H1 (cell line): ENCODE data around the gene TBC1D17. TPM values are rescaled to one million over a fixed set of nuclear protein-coding genes. Genes with fewer than 3 reads are reported as not detected.

ENCODE experiments used
- CTCF ChIA-PET: fragments of 300-600 bp; sonication (Branson Sonifier 250); formaldehyde crosslinking; loops from one replicate; lab custom pipeline; 2021; ENCODE audit not compliant: partially characterized antibody; lab: Charles Lee
- POLR2A ChIA-PET: fragments of 300-600 bp; sonication (Branson Sonifier 250); formaldehyde crosslinking; loops from one replicate; lab custom pipeline; 2021; ENCODE audit warnings: inconsistent platforms; ENCODE audit not compliant: partially characterized antibody; lab: Charles Lee
- DNase-seq, 2 experiments: peaks; one replicate each; pipeline versions ENCODE4 v3.0.0 to v3.0.0-alpha.2; 2010 to 2022; ENCODE audit warnings: low spot score in 2 of 2, low read depth in 1 of 2, mixed read lengths in 1 of 2
- FAIRE-seq: peaks from 2 replicates; lab custom pipeline; 2011; peaks lifted over from hg19 to GRCh38; lab: Jason Lieb, UNC
- H2AFZ ChIP-seq: 2 replicates; pipeline ENCODE4 v1.8.1; 2012; ENCODE audit warnings: low read length, inconsistent platforms
- H2AK5ac ChIP-seq: 2 replicates; pipeline ENCODE4 v1.6.1; 2013; ENCODE audit warnings: low read depth, low read length
- H2BK120ac ChIP-seq: replicated peaks from 2 replicates; pipeline ENCODE3; 2013; ENCODE audit warnings: low read depth, low read length, inconsistent platforms
- H2BK12ac ChIP-seq: 2 replicates; pipeline ENCODE4 v1.6.1; 2013; ENCODE audit warnings: low read depth, low read length
- H2BK15ac ChIP-seq: 2 replicates; pipeline ENCODE4 v1.6.1; 2013; ENCODE audit warnings: low read length
- H2BK20ac ChIP-seq: 2 replicates; pipeline ENCODE4 v1.6.1; 2013; ENCODE audit warnings: low read length
- H2BK5ac ChIP-seq: 2 replicates; pipeline ENCODE4 v1.6.1; 2013; ENCODE audit warnings: low read depth, low read length
- H3K14ac ChIP-seq: 2 replicates; pipeline ENCODE4 v1.6.1; 2013; ENCODE audit warnings: inconsistent platforms; ENCODE audit not compliant: insufficient read length
- H3K18ac ChIP-seq: 2 replicates; pipeline ENCODE4 v1.6.1; 2013; ENCODE audit warnings: low read length; ENCODE audit errors: extremely low read depth
- H3K23ac ChIP-seq: 2 replicates; pipeline ENCODE4 v1.6.1; 2013; ENCODE audit warnings: inconsistent platforms; ENCODE audit not compliant: insufficient read length
- H3K23me2 ChIP-seq: 2 replicates; pipeline ENCODE4 v1.6.1; 2013; ENCODE audit warnings: low read depth, low read length
- H3K27ac ChIP-seq: 2 replicates; pipeline ENCODE4 v1.6.1; 2011; ENCODE audit warnings: low read depth, low read length, inconsistent platforms
- H3K27me3 ChIP-seq, 4 experiments: replicated peaks in 1 of 4; 1 replicate in 1 of 4; 2 replicates in 3 of 4; pipeline versions ENCODE4 v1.6.1 to v1.8.1; 2011 to 2013; ENCODE audit warnings: low read length in 3 of 4, mild to moderate bottlenecking in 3 of 4, inconsistent platforms in 2 of 4, mixed read lengths in 2 of 4, moderate library complexity in 1 of 4; ENCODE audit not compliant: control insufficient read depth in 3 of 4, insufficient read depth in 3 of 4; ENCODE audit errors: extremely low read depth in 1 of 4
- H3K36me3 ChIP-seq, 4 experiments: 2 replicates each; pipeline versions ENCODE4 v1.6.1 to v1.8.1; 2011 to 2013; ENCODE audit warnings: mild to moderate bottlenecking in 4 of 4, low read length in 3 of 4, moderate library complexity in 2 of 4, control low read depth in 1 of 4, inconsistent platforms in 1 of 4; ENCODE audit not compliant: insufficient read depth in 4 of 4, control insufficient read depth in 2 of 4
- H3K4ac ChIP-seq: replicated peaks from 2 replicates; pipeline ENCODE3; 2013; ENCODE audit warnings: low read length, low read depth, mixed read lengths, inconsistent platforms; ENCODE audit not compliant: insufficient read length
- H3K4me1 ChIP-seq, 4 experiments: replicated peaks in 1 of 4; 1 replicate in 1 of 4; 2 replicates in 3 of 4; pipeline versions ENCODE4 v1.6.1 to v1.8.1; 2011 to 2013; ENCODE audit warnings: low read length in 3 of 4, inconsistent platforms in 2 of 4, mixed read lengths in 1 of 4; ENCODE audit not compliant: insufficient read depth in 4 of 4, control insufficient read depth in 3 of 4
- H3K4me2 ChIP-seq, 2 experiments: 2 replicates each; pipeline versions ENCODE4 v1.6.1 to v1.8.1; 2011 to 2013; ENCODE audit warnings: low read depth in 2 of 2, low read length in 2 of 2, control low read depth in 1 of 2, inconsistent platforms in 1 of 2, mild to moderate bottlenecking in 1 of 2; ENCODE audit not compliant: insufficient read depth in 1 of 2
- H3K4me3 ChIP-seq, 4 experiments: fragments of 200-600, 300-600 bp in 1 of 4; sonication (generic), shearing (Covaris generic), sonication (Bioruptor Twin) in 1 of 4; 2 replicates each; pipeline versions ENCODE4 v1.5.1 to v1.8.1; 2011 to 2016; ENCODE audit warnings: low read length in 4 of 4, low read depth in 3 of 4, control low read depth in 2 of 4, inconsistent platforms in 2 of 4, mild to moderate bottlenecking in 2 of 4, mixed read lengths in 1 of 4, moderate library complexity in 1 of 4; ENCODE audit not compliant: insufficient read depth in 2 of 4; ENCODE audit errors: extremely low read depth in 1 of 4
- H3K56ac ChIP-seq: replicated peaks from 2 replicates; pipeline ENCODE3; 2013; ENCODE audit warnings: low read depth, mild to moderate bottlenecking, mixed read lengths, low read length, inconsistent platforms; ENCODE audit not compliant: insufficient read length
- H3K79me1 ChIP-seq: 2 replicates; pipeline ENCODE4 v1.6.1; 2013; ENCODE audit warnings: low read depth, low read length, control low read depth
- H3K79me2 ChIP-seq, 2 experiments: 2 replicates each; pipeline versions ENCODE4 v1.6.1 to v1.8.1; 2012 to 2013; ENCODE audit warnings: low read length in 2 of 2, mild to moderate bottlenecking in 2 of 2, inconsistent platforms in 1 of 2; ENCODE audit not compliant: insufficient read depth in 2 of 2, control insufficient read depth in 1 of 2
- H3K9ac ChIP-seq, 4 experiments: replicated peaks in 1 of 4; 1 replicate in 1 of 4; 2 replicates in 3 of 4; pipeline versions ENCODE4 v1.6.1 to v1.8.1; 2011 to 2013; ENCODE audit warnings: low read depth in 3 of 4, low read length in 3 of 4, control low read depth in 2 of 4, mild to moderate bottlenecking in 2 of 4, moderate library complexity in 2 of 4, inconsistent platforms in 1 of 4; ENCODE audit errors: extremely low read depth in 1 of 4
- H3K9me3 ChIP-seq, 2 experiments: 2 replicates each; pipeline versions ENCODE4 v1.6.1 to v1.8.1; 2012 to 2013; ENCODE audit warnings: mild to moderate bottlenecking in 2 of 2, moderate library complexity in 2 of 2, control low read depth in 1 of 2, inconsistent platforms in 1 of 2, low read depth in 1 of 2, low read length in 1 of 2, mixed read lengths in 1 of 2; ENCODE audit not compliant: insufficient read depth in 2 of 2
- H4K20me1 ChIP-seq, 2 experiments: replicated peaks in 1 of 2; 2 replicates each; pipeline versions ENCODE3 to v1.8.1; 2011 to 2013; ENCODE audit warnings: inconsistent platforms in 2 of 2, low read length in 2 of 2, mild to moderate bottlenecking in 1 of 2; ENCODE audit not compliant: insufficient read depth in 2 of 2, control insufficient read depth in 1 of 2
- H4K5ac ChIP-seq: 2 replicates; pipeline ENCODE4 v1.6.1; 2013; ENCODE audit warnings: low read length, low read depth, mixed read lengths, inconsistent platforms; ENCODE audit not compliant: insufficient read length
- H4K8ac ChIP-seq: 2 replicates; pipeline ENCODE4 v1.8.0; 2013; ENCODE audit warnings: mild to moderate bottlenecking, moderate library complexity, low read length, inconsistent platforms; ENCODE audit not compliant: insufficient read depth; ENCODE audit errors: extremely low read depth
- H4K91ac ChIP-seq: replicated peaks from 2 replicates; pipeline ENCODE3; 2013; ENCODE audit warnings: low read length, mixed read lengths, inconsistent platforms; ENCODE audit not compliant: insufficient read length
- WGBS, 2 experiments: shearing (Covaris generic) in 1 of 2; methylation state at CpG; one replicate each; pipeline versions ENCODE4 v1.1.6 to v1.1.7; 2013 to 2015; ENCODE audit warnings: low lambda C conversion rate in 2 of 2, mixed read lengths in 2 of 2, inconsistent platforms in 1 of 2, low coverage in 1 of 2, missing lambda C conversion rate in 1 of 2; ENCODE audit not compliant: insufficient replicate concordance in 2 of 2, insufficient coverage in 1 of 2, insufficient read length in 1 of 2; ENCODE audit errors: extremely low coverage in 1 of 2, missing lambda C conversion rate in 1 of 2; 5-methylcytosine and 5-hydroxymethylcytosine counted together
- polyA plus RNA-seq, 7 experiments: library from polyadenylated mRNA; depleted of rRNA in 3 of 7; stranded (reverse) in 5 of 7; unstranded in 2 of 7; fragments of >200 nt in 5 of 7; fragments of 200-250 nt in 2 of 7; gene quantifications; 1 replicate in 5 of 7; 2 replicates in 1 of 7; 4 replicates in 1 of 7; pipeline versions ENCODE4 v1.2.1 to v1.2.3, GENCODE V29; 2011 to 2013; ENCODE audit warnings: missing spikeins in 2 of 7, mixed read lengths in 2 of 7
- total RNA-seq: library from RNA; stranded (reverse); fragmentation: NEBNext Ultra II Directional; extraction: Animal tissue kit (Norgen Biotek cat#: 25700); gene quantifications from 2 replicates; pipeline ENCODE4 v1.2.1, GENCODE V29; 2021
- TF ChIP-seq, protein P1 (sequence below): IDR thresholded peaks from 2 replicates; pipeline ENCODE4 v1.6.1; 2012; ENCODE audit warnings: inconsistent platforms

TBC1D17 gene
- total and polyA plus RNA-seq, 2 of the 8 experiments (the other 6 are each of a cell fraction or from before 2014, with no cell fraction given) = 30.3 to 44.9 TPM

DNA sequence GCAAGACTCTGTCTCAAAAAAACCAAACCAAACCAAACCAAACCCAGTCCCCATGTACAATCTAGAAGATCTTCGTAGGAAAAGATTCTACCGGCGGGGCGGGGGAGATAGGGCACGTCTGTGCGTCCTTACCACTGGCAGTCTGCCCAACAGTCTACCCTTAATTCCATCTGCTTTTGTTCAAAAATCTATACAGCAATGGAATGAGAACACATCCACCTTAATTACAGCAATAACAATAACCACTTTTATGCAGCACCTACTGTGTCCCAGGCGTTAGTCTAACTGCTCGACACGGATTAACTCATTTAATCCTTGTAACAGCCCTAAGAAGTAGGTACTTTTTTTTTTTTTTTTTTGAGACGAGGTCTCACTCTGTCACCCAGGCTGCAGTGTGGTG is 49.0 kb downstream of the TBC1D17 start:
- peaks cover 19% of the 10 kb centered on the region for H3K79me1 ChIP-seq
- ChIA-PET POLR2A (interaction anchor here (1.1 to 15.1 kb wide), 4 partner anchors 14 to 76 kb away, joined by 3 to 373 read pairs (median 12); partner anchors contain the start of gene PTOV1), CTCF (interaction anchor here (3.2 kb wide), 1 partner anchor 12 kb away, joined by 18 read pairs; no protein-coding TSS in a partner anchor)
- H4K20me1 ChIP-seq = peaks cover 27 to 38% of the 10 kb centered on the region in 2 experiments
- WGBS, 2 experiments = 90% methylated on average over 10 of the region's 10 CpGs; no CpG with 5 or more reads in 1 of the 2 experiments
- no peak overlapping the region for H3K14ac ChIP-seq
- H4K91ac ChIP-seq = no peak overlapping the region
- H2AFZ ChIP-seq = no peak overlapping the region
- no peak overlapping the region for H3K18ac ChIP-seq
- no peak overlapping the region for H3K4ac ChIP-seq
- H2AK5ac ChIP-seq = no peak overlapping the region
- H2BK15ac ChIP-seq = no peak overlapping the region
- H3K36me3 ChIP-seq = peaks cover 19 to 41% (median 28%) of the 10 kb centered on the region in 4 experiments
- H2BK5ac ChIP-seq = no peak overlapping the region
- no peak overlapping the region; a peak in 1 of 4 replicates for H3K4me2 ChIP-seq
- TF ChIP-seq, protein P1, sequence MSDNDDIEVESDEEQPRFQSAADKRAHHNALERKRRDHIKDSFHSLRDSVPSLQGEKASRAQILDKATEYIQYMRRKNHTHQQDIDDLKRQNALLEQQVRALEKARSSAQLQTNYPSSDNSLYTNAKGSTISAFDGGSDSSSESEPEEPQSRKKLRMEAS = no peak
- TF ChIP-seq, all 59 proteins: peak for 0
- no peak for FAIRE-seq
- no peak for DNase-seq
- Histone ChIP-seq H3K9ac (no peak overlapping the region; a peak in 2 of 7 replicates), H3K9me3 (no peaks in the 10 kb centered on the region), H4K5ac (no peak overlapping the region), H4K8ac (no peak overlapping the region; the same call in 1 of the 2 replicates), H3K56ac (no peak overlapping the region), H3K79me2 (peaks cover 24 to 74% of the 10 kb centered on the region in 2 experiments), H3K27me3 (no peaks in the 10 kb centered on the region), H3K4me3 (no peak overlapping the region), H2BK20ac (no peak overlapping the region), H3K23ac (no peak overlapping the region), H2BK12ac (no peak overlapping the region), H2BK120ac (no peak overlapping the region), H3K23me2 (peaks cover 9% of the 10 kb centered on the region), H3K4me1 (peaks cover 0 to 16% (median 3%) of the 10 kb centered on the region in 4 experiments; a peak in 5 of 7 replicates), H3K27ac (no peak overlapping the region)
